ENCODE results near the gene NPAS3. TPM values are rescaled to one million over a fixed set of nuclear protein-coding genes. Genes with fewer than 3 reads are reported as not detected.

NPAS3 gene
- total and polyA plus RNA-seq, 2 donors (not counting 3 experiments of a cell fraction or from before 2014, with no cell fraction given) = 0.10 to 0.13 TPM

DNA sequence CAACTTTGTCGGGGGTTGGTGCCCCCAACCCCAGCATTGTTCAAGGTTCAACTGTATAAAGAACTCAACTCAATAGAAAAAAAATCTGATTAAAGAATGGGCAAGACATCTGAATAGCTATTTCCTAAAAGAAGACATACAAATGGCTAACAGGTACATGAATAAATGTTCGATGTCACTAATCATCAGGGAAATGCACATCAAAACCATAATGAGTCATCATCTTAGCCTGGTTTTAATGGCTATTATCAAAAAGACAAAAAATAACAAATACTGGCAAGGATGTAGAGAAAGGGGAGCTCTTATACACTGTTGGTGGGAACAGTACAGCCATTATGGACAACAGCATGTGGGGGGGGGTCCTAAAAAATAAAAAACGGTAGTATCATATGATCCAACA, 28.7 kb downstream of the NPAS3 start:
- dilution Hi-C loops (cut with MboI; ENCODE audit: extremely low pct_ligation_motif_present, low sequenced_read_pairs) (no loop called here), intact Hi-C loops (cut with micrococcal nuclease) (no loop called here)
- no peak for TF ChIP-seq EZH2 (IDR thresholded peaks at IDR 0.05; ENCODE audit: borderline replicate concordance, low read depth, low read length, severe bottlenecking)
- no peak for TF ChIP-seq POLR2A (IDR thresholded peaks at IDR 0.05; ENCODE audit: low read depth, low read length)
- TF ChIP-seq, protein P1, sequence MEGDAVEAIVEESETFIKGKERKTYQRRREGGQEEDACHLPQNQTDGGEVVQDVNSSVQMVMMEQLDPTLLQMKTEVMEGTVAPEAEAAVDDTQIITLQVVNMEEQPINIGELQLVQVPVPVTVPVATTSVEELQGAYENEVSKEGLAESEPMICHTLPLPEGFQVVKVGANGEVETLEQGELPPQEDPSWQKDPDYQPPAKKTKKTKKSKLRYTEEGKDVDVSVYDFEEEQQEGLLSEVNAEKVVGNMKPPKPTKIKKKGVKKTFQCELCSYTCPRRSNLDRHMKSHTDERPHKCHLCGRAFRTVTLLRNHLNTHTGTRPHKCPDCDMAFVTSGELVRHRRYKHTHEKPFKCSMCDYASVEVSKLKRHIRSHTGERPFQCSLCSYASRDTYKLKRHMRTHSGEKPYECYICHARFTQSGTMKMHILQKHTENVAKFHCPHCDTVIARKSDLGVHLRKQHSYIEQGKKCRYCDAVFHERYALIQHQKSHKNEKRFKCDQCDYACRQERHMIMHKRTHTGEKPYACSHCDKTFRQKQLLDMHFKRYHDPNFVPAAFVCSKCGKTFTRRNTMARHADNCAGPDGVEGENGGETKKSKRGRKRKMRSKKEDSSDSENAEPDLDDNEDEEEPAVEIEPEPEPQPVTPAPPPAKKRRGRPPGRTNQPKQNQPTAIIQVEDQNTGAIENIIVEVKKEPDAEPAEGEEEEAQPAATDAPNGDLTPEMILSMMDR (IDR thresholded peaks at IDR 0.05; ENCODE audit: extremely low read depth in 1 of 2, insufficient read depth in 1 of 2, low read depth in 1 of 2, low read length in 2 of 2) = no peak
- TF ChIP-seq MYC (IDR thresholded peaks at IDR 0.05; ENCODE audit: low read depth, low read length) = no peak
- TF ChIP-seq, protein P2, sequence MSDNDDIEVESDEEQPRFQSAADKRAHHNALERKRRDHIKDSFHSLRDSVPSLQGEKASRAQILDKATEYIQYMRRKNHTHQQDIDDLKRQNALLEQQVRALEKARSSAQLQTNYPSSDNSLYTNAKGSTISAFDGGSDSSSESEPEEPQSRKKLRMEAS (IDR thresholded peaks at IDR 0.05; ENCODE audit: insufficient read depth, insufficient read length) = no peak
- no peak for TF ChIP-seq GATA2 (IDR thresholded peaks at IDR 0.05; ENCODE audit: insufficient read depth, insufficient read length, low read depth, low read length)
- no peak for TF ChIP-seq JUN (IDR thresholded peaks at IDR 0.05; ENCODE audit: borderline replicate concordance, insufficient read depth, insufficient read length, low read depth)
- no peak for TF ChIP-seq POLR2AphosphoS5 (IDR thresholded peaks at IDR 0.05; ENCODE audit: insufficient read depth, low read depth, low read length)
- TF ChIP-seq FOS (IDR thresholded peaks at IDR 0.05; ENCODE audit: borderline replicate concordance, insufficient read depth, low read length) = no peak
- Histone ChIP-seq H3K4me1 (ENCODE audit: control insufficient read depth, extremely low read depth, insufficient read depth, low read length) (no peaks in the 10 kb centered on the region), H3K36me3 (ENCODE audit: control insufficient read depth in 2 of 2, extremely low read depth in 1 of 2, insufficient read depth in 2 of 2, low read length in 2 of 2) (no peaks in the 10 kb centered on the region), H3K9ac (replicated peaks; ENCODE audit: extremely low read depth, insufficient read depth, low read length) (no peak overlapping the region), H3K27me3 (ENCODE audit: control insufficient read depth in 2 of 2, insufficient read depth in 2 of 2, low read length in 2 of 2) (no peaks in the 10 kb centered on the region), H3K79me2 (ENCODE audit: control insufficient read depth, insufficient read depth, low read length) (no peaks in the 10 kb centered on the region), H3K9me1 (replicated peaks; ENCODE audit: control insufficient read depth, extremely low read depth, insufficient read depth, low read length) (no peaks in the 10 kb centered on the region), H3K4me3 (replicated peaks in 1 of 3; ENCODE audit: insufficient read depth in 1 of 3, low read depth in 1 of 3, low read length in 3 of 3) (no peak overlapping the region), H3K27ac (ENCODE audit: insufficient read depth, low read depth, low read length) (no peak overlapping the region), H4K20me1 (replicated peaks; ENCODE audit: control insufficient read depth, extremely low read depth, insufficient read depth, low read length) (no peaks in the 10 kb centered on the region), H2AFZ (ENCODE audit: low read depth, low read length) (no peak overlapping the region), H3K9me3 (replicated peaks; ENCODE audit: control insufficient read depth, insufficient read depth, low read length) (no peaks in the 10 kb centered on the region), H3K4me2 (ENCODE audit: insufficient read depth, low read length) (no peak overlapping the region)
- FAIRE-seq (no peak), DNase-seq (ENCODE audit: low read depth, low spot score) (no peak)
- POLR2A ChIA-PET = no interaction called here
- no TSS peak for BruUV-seq (replicated peaks)
- CTCF ChIA-PET = no interaction called here

Measured in endothelial cell of umbilical vein (primary cell).